Hepatocyte (in vitro differentiated cells): ENCODE results near the gene PDE4D. TPM values are rescaled to one million over a fixed set of nuclear protein-coding genes. Genes with fewer than 3 reads are reported as not detected.

Experiments used
- DNase-seq: peaks from one replicate; pipeline ENCODE4 v3.0.0-alpha.2; 2016; ENCODE audit warnings: low spot score
- H2AFZ ChIP-seq: fragments of 200-600 bp; sonication (generic); 2 replicates; pipeline ENCODE4 v1.6.0; 2016; ENCODE audit warnings: antibody characterized with exemption, mild to moderate bottlenecking
- H3K27ac ChIP-seq: fragments of 200-600 bp; sonication (generic); 2 replicates; pipeline ENCODE4 v1.5.1; 2016; ENCODE audit warnings: mild to moderate bottlenecking
- H3K27me3 ChIP-seq: fragments of 200-600 bp; sonication (generic); 2 replicates; pipeline ENCODE4 v1.6.1; 2016
- H3K36me3 ChIP-seq: fragments of 200-600 bp; sonication (generic); replicated peaks from 2 replicates; pipeline ENCODE4 v1.5.1; 2016; ENCODE audit warnings: low read depth; ENCODE audit not compliant: insufficient read depth
- H3K4me1 ChIP-seq: fragments of 200-600 bp; sonication (generic); 2 replicates; pipeline ENCODE4 v1.5.1; 2016; ENCODE audit warnings: mild to moderate bottlenecking, moderate library complexity; ENCODE audit not compliant: insufficient read depth
- H3K4me2 ChIP-seq: fragments of 200-600 bp; sonication (generic); 2 replicates; pipeline ENCODE4 v1.6.0; 2016
- H3K4me3 ChIP-seq: fragments of 200-600 bp; sonication (generic); 2 replicates; pipeline ENCODE4 v1.5.1; 2016; ENCODE audit warnings: mild to moderate bottlenecking
- H3K79me2 ChIP-seq: fragments of 200-600 bp; sonication (generic); 2 replicates; pipeline ENCODE4 v1.6.0; 2017; ENCODE audit warnings: mild to moderate bottlenecking
- H3K9me2 ChIP-seq: fragments of 200-600 bp; sonication (generic); replicated peaks from 2 replicates; pipeline ENCODE4 v1.6.0; 2017; ENCODE audit warnings: mild to moderate bottlenecking; ENCODE audit not compliant: insufficient read depth
- H3K9me3 ChIP-seq: fragments of 200-600 bp; sonication (generic); 2 replicates; pipeline ENCODE4 v1.5.1; 2016; ENCODE audit warnings: low read depth, mild to moderate bottlenecking
- H4K20me1 ChIP-seq: fragments of 200-600 bp; sonication (generic); 2 replicates; pipeline ENCODE4 v1.6.0; 2016; ENCODE audit warnings: mild to moderate bottlenecking; ENCODE audit not compliant: insufficient read depth, poor library complexity, severe bottlenecking
- EZH2 ChIP-seq: fragments of 200-600 bp; sonication (generic); IDR thresholded peaks from 2 replicates; pipeline ENCODE4 v1.6.1; 2016; ENCODE audit warnings: antibody characterized with exemption, mild to moderate bottlenecking, borderline replicate concordance
- EZH2phosphoT487 ChIP-seq: fragments of 200-600 bp; sonication (generic); IDR thresholded peaks from one replicate; pipeline ENCODE4 v1.6.1; 2018; ENCODE audit warnings: antibody characterized with exemption, mild to moderate bottlenecking, low read depth, moderate library complexity; ENCODE audit not compliant: unreplicated experiment, severe bottlenecking
- WGBS: methylation state at CpG from one replicate; pipeline ENCODE4 v1.1.6; 2016; ENCODE audit warnings: low lambda C conversion rate; ENCODE audit errors: missing lambda C conversion rate; 5-methylcytosine and 5-hydroxymethylcytosine counted together
- polyA plus RNA-seq: library from polyadenylated mRNA; unstranded; fragments of >200 nt; fragmentation: Nextera tagmentation; extraction: Ambion mirVana; gene quantifications from 2 replicates; pipeline ENCODE4 v1.2.1, GENCODE V29; 2016
- total RNA-seq: library from RNA; depleted of rRNA; stranded (reverse); fragments of >200 nt; gene quantifications from 2 replicates; pipeline ENCODE4 v1.2.3, GENCODE V29; 2014
- TF ChIP-seq, protein P1 (sequence below): fragments of 200-600 bp; sonication (generic); IDR thresholded peaks from 2 replicates; pipeline ENCODE4 v1.5.1; 2016; ENCODE audit warnings: antibody characterized with exemption, mild to moderate bottlenecking; ENCODE audit not compliant: poor library complexity

PDE4D gene
- total and polyA plus RNA-seq, 2 experiments from 2014 or later = 14.5 to 45.2 TPM

DNA sequence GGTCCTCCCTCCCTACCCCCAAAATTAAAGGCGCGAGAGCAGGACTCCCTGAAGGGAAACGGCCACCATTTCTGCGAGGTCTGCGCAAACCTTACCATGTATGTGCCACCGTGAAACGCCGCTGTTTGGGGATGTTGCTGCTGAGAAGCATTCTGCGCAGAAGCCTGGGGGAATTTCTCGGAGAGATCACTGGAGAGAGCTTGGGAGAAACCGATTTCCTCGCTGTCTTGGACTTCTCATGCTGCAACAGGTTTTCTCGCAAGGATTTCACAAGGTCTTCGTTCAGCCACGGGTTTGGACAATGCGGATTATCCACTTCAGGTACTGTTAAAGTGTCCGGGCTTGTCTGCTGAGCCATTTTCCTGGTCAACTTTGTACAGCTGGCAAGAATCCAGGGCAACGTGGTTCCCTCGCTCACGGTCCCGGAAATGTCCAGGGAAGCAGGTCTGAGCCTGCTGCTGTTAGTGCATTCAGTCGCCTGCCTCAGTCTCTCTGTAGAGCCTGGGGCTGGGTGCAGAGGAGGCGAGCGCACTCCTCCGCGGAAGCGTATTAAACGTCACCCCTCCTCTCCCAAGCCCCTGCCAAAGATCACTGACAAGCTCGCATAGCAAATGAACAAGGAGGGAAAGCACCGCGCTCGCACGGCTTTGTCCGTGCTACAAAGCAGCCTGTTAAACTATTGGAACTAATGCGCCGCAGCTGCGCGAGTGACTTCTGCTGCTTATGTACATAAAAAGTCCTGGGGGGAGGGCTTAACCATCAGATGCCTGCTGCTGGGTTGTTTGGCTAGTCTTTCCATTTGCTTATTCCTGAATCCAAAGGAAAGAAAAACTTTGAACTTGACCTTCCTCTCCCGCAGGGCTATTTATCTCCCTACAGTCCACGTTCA is 125.1 kb downstream of the PDE4D start:
- Histone ChIP-seq H2AFZ (peak overlapping the region; percentile 77), H3K4me2 (peak overlapping the region; percentile 71), H3K4me1 (peaks cover 6% of the 10 kb centered on the region), H4K20me1 (no peaks in the 10 kb centered on the region), H3K9me2 (no peaks in the 10 kb centered on the region), H3K27me3 (no peaks in the 10 kb centered on the region), H3K27ac (peak overlapping the region; percentile 83), H3K9me3 (no peaks in the 10 kb centered on the region), H3K36me3 (no peaks in the 10 kb centered on the region), H3K79me2 (peaks cover 19% of the 10 kb centered on the region), H3K4me3 (peak overlapping the region; percentile 75)
- peak; percentile 85 for DNase-seq
- TF ChIP-seq EZH2phosphoT487 = no peak
- peak; percentile 26 for TF ChIP-seq EZH2
- TF ChIP-seq, protein P1, sequence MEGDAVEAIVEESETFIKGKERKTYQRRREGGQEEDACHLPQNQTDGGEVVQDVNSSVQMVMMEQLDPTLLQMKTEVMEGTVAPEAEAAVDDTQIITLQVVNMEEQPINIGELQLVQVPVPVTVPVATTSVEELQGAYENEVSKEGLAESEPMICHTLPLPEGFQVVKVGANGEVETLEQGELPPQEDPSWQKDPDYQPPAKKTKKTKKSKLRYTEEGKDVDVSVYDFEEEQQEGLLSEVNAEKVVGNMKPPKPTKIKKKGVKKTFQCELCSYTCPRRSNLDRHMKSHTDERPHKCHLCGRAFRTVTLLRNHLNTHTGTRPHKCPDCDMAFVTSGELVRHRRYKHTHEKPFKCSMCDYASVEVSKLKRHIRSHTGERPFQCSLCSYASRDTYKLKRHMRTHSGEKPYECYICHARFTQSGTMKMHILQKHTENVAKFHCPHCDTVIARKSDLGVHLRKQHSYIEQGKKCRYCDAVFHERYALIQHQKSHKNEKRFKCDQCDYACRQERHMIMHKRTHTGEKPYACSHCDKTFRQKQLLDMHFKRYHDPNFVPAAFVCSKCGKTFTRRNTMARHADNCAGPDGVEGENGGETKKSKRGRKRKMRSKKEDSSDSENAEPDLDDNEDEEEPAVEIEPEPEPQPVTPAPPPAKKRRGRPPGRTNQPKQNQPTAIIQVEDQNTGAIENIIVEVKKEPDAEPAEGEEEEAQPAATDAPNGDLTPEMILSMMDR = no peak
- 11% methylated on average over 40 of the region's 40 CpGs for WGBS

DNA sequence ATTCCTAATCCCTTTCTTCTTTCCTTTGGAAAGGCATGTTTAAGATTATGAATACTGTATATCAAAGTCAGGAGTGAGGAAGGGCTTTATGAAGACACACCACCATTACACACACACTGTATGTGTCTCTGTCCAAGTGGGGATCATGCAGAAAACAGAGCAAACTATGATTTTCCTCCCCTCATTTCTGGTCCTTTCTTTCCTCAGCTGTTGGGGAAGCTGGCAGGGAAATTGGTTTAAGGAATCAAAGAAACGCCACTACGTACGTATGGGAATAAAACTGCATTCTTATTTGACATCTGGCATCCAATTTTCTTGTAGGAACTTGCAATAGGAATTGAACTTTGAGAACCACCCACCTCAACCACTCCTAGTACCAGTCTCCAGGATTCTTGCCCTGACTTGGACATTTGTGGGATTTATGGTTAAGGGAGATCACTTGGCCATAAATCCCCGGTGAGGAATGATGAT is 125.8 kb downstream of the PDE4D start:
- H3K27me3 ChIP-seq = no peaks in the 10 kb centered on the region
- TF ChIP-seq EZH2phosphoT487 (no peak), EZH2 (no peak)
- TF ChIP-seq, protein P1 = no peak
- H3K4me3 ChIP-seq = peak overlapping the region; percentile 75
- no peaks in the 10 kb centered on the region for H3K9me3 ChIP-seq
- H3K4me1 ChIP-seq = peaks cover 6% of the 10 kb centered on the region
- H2AFZ ChIP-seq = peak overlapping the region; percentile 77
- H4K20me1 ChIP-seq = no peaks in the 10 kb centered on the region
- 38% methylated on average over 4 of the region's 4 CpGs for WGBS
- no peak for DNase-seq
- H3K9me2 ChIP-seq = no peaks in the 10 kb centered on the region
- peak overlapping the region; percentile 83 for H3K27ac ChIP-seq
- H3K79me2 ChIP-seq = peaks cover 19% of the 10 kb centered on the region
- peak overlapping the region; percentile 71 for H3K4me2 ChIP-seq
- no peaks in the 10 kb centered on the region for H3K36me3 ChIP-seq

DNA sequence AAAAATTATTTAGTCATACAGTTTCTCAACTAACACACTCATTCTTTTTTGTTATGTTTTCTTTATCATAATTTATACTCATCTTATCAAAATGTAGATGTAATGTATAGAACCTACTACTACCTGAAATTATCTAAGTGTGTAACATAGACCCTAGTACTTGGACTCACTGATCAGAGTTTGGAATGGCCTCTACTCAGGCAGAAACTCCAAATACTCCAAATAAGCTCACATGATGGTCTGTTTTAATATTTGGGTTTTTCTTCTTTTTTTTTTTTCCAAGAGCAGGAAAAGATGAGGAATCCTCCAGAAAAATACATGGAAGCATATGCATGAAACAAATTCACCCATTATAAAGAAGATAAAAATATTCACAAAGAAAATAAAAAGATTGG is 126.3 kb downstream of the PDE4D start:
- DNase-seq = no peak
- Histone ChIP-seq H2AFZ (no peak overlapping the region), H3K4me2 (peak overlapping the region; percentile 71), H3K4me3 (peak overlapping the region; percentile 75), H4K20me1 (no peaks in the 10 kb centered on the region), H3K9me2 (no peaks in the 10 kb centered on the region), H3K79me2 (peaks cover 19% of the 10 kb centered on the region), H3K9me3 (no peaks in the 10 kb centered on the region), H3K27me3 (no peaks in the 10 kb centered on the region), H3K4me1 (peaks cover 6% of the 10 kb centered on the region), H3K36me3 (no peaks in the 10 kb centered on the region), H3K27ac (peak overlapping the region; percentile 83)
- TF ChIP-seq, protein P1 = no peak
- no peak for TF ChIP-seq EZH2phosphoT487
